NCI-H187 (cell line): ENCODE data around the gene SMPD3.

ENCODE experiments used
- DNase-seq, 2 experiments: peaks; one replicate each; lab custom pipeline; 2025; lab: John Stamatoyannopoulos, UW

SMPD3 gene

GRCh38 chr16:68470461-68471150, 22.3 kb upstream of the SMPD3 start:
- no peak for DNase-seq

GRCh38 chr16:68469796-68470460, 21.6 kb upstream of the SMPD3 start:
- no peak for DNase-seq

- DNase-seq, result no peak
These were observed 20.5 kb upstream of the SMPD3 start for GRCh38 chr16:68468842-68469241.

- DNase-seq, result no peak
These were observed 17.9 kb upstream of the SMPD3 start for GRCh38 chr16:68466174-68466573.

- no peak for DNase-seq
These were observed 15.6 kb upstream of the SMPD3 start for GRCh38 chr16:68463904-68464303.

- no peak for DNase-seq
These were observed 11.8 kb upstream of the SMPD3 start for GRCh38 chr16:68460067-68460466.

- no peak for DNase-seq
These were observed 11.1 kb upstream of the SMPD3 start for GRCh38 chr16:68459457-68459856.

GRCh38 chr16:68458551-68458950, 10.2 kb upstream of the SMPD3 start:
- no peak for DNase-seq

- no peak for DNase-seq
These were observed 9.8 kb upstream of the SMPD3 start for GRCh38 chr16:68458101-68458500.

- no peak for DNase-seq
These were observed 7.3 kb upstream of the SMPD3 start for GRCh38 chr16:68455631-68456030.

GRCh38 chr16:68454920-68455435, 6.7 kb upstream of the SMPD3 start:
- DNase-seq, result no peak

- no peak for DNase-seq
These were observed 5.5 kb upstream of the SMPD3 start for GRCh38 chr16:68453816-68454215.

GRCh38 chr16:68452176-68452575, 3.9 kb upstream of the SMPD3 start:
- no peak for DNase-seq

GRCh38 chr16:68451676-68452075, 3.4 kb upstream of the SMPD3 start:
- no peak for DNase-seq

- no peak for DNase-seq
These were observed 2.5 kb upstream of the SMPD3 start for GRCh38 chr16:68450741-68451255.

GRCh38 chr16:68447653-68448359, 502 bp downstream of the SMPD3 start:
- no peak for DNase-seq

GRCh38 chr16:68446681-68447652, 1.3 kb downstream of the SMPD3 start:
- no peak for DNase-seq

- DNase-seq, result peak in 1 of 2 experiments; percentile 64
These were observed 2.9 kb downstream of the SMPD3 start for GRCh38 chr16:68445458-68445857.

- DNase-seq, result no peak
These were observed 4.2 kb downstream of the SMPD3 start for GRCh38 chr16:68444056-68444657.

- no peak for DNase-seq
These were observed 11.7 kb downstream of the SMPD3 start for GRCh38 chr16:68436581-68436980.

- DNase-seq, result no peak
These were observed 13.6 kb downstream of the SMPD3 start for GRCh38 chr16:68434624-68435210.
